GM10266 (cell line): ENCODE measurements around the gene HS2ST1.
"Not testable (repeated sequence)": the region's sequence is repeated elsewhere in the genome, so short reads cannot be mapped to it uniquely, and the experiment has no call there.

Experiments used
- DNase-seq: peaks from one replicate; pipeline ENCODE4 v3.0.0; 2012; ENCODE audit errors: extremely low spot score
- CTCF ChIP-seq: IDR thresholded peaks from 2 replicates; pipeline ENCODE4 v1.5.1; 2012; ENCODE audit warnings: mild to moderate bottlenecking, low read depth; ENCODE audit not compliant: control insufficient read depth, insufficient read depth; ENCODE audit errors: missing control alignments

The HS2ST1 gene

GRCh38 chr1:86914601-86914997 is at the start of gene HS2ST1:
HS2ST1 (plus strand) TSS chr1:86914635.
- TF ChIP-seq CTCF, result no peak
- no peak for DNase-seq

GRCh38 chr1:86865973-86866637 is 48.3 kb upstream of the HS2ST1 start:
- no peak for TF ChIP-seq CTCF
- DNase-seq, result no peak

GRCh38 chr1:86866665-86867064 is 47.8 kb upstream of the HS2ST1 start:
- no peak for TF ChIP-seq CTCF
- no peak for DNase-seq

- DNase-seq, result not testable (repeated sequence)
These were observed 47.2 kb upstream of the HS2ST1 start for GRCh38 chr1:86867278-86867677.

GRCh38 chr1:86868477-86868876 is 46.0 kb upstream of the HS2ST1 start:
- TF ChIP-seq CTCF, result no peak
- DNase-seq, result no peak

- DNase-seq, result no peak
- no peak for TF ChIP-seq CTCF
These were observed 43.4 kb upstream of the HS2ST1 start for GRCh38 chr1:86871001-86871400.

- DNase-seq, result no peak
- no peak for TF ChIP-seq CTCF
These were observed 42.3 kb upstream of the HS2ST1 start for GRCh38 chr1:86872086-86872485.

- no peak for TF ChIP-seq CTCF
- no peak for DNase-seq
These were observed 38.7 kb upstream of the HS2ST1 start for GRCh38 chr1:86875722-86876121.
